Measurements from ENCODE around the gene RIPOR3.
"Not testable (repeated sequence)": the region's sequence is repeated elsewhere in the genome, so short reads cannot be mapped to it uniquely, and the experiment has no call there.

The RIPOR3 gene

DNA sequence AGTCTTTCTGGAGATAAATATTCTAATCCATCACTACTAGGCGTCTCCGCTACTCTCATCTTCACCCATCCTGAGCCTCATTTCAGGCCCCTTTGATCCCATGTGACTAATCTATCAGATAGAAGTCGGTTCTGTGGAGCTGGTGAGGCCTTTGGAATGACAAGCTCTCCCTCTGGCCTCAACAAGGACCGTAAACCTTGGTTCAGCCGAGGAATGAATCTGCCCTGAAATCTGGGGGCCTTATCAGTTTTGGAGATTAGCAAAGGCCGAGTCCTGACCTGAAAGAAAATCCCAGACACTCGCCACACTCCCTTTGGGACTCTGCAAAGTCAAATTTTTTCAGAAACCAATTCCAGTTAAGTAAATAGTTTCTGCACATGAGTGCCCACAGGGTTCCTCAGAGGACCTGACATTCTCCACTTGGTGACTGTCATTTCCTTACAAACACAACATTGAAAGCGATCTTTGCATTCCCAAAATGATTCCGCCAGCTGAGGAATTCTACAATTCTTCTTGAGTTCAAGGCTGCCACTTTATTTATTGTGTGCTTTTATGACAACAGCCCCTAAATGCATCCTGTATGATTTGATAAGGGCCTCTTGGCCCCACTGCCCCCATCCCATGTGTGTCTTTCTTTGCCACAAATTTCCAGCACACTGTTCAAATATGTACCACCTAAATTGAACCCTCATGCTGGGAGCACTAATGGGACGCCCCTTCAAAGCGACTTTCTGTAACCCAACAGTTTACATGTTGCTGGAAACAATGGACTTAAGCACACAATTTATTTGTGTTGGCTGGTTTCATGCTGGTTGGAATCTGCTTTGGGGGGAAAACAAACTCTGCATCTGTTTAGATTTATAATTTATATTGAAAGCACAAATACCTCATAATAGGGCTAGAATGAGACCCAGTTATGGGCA is 10.0 kb upstream of the RIPOR3 start:
- no peak for DNase-seq

DNA sequence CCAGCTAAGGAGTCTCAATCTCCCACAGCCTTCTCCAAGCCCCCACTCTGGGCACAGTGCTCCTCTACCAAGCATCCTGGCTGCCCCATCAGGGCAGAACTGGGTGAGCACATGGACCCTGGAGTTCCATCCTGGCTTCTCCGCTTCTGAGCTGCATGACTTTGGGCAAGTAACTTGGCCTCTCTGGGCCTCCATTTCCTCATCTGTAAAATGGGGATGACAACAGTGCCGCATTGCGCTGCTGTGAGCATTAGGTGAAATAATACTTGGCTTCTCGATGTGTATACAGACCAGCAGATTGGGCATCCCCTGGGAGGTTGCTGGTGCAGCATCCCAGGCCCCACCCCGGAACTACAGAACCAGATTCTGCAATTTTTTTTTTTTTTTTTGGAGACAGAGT is 8.3 kb upstream of the RIPOR3 start:
- DNase-seq: no peak

DNA sequence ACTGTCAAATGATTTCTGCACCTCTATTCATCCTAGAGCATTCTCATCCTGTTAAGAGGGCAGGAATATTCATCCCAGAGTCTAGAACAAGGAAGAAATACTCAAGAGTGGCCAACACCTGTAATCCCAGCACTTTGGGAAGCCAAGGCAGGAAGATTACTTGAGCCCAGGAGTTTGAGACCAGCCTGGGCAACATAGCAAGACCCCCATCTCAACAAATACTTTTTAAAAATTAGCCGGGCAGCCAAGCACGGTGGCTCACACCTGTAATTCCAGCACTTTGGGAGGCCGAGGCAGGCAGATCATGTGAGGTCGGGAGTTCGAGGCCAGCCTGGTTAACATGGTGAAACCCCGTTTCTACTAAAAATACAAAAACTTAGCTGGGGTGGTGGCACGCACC is 6.9 kb upstream of the RIPOR3 start:
- not testable (repeated sequence) for DNase-seq

GRCh38 chr20:50695135-50695872 is 4.0 kb upstream of the RIPOR3 start:
- DNase-seq: no peak

DNA sequence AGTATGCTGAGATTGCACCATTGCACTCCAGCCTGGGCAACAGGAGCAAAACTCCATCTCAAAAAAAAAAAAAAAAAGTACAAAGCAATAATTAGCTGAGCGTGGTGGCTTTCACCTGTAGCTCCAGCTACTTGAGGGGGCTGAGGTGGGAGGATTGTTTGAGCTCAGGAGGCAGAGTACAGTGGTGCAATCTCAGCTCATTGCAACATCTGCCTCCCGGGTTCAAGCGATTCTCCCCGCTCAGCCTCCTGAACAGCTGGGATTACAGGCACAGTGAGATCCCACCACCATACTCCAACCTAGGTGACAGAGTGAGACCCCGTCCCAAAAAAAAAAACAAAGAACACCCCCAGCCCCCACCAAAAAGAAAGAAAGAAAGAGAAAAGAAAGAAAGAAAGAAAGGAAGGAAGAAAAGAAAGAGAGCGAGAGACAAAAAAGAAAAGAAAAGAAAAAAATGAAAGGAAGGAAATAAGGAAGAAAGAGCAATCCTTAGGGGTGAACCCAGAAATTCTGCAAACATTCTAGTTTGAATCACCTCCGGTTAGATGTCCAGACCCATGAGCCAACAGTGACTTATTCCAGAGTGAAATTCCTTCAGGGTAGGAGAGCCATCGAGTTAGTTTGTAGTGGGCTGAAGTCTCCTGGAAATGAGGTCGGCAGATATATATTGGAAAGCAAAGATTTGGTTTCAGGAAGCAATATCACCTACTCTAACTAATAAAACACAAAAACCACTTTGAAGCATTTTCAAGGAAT is 3.2 kb upstream of the RIPOR3 start:
- no peak for DNase-seq

DNA sequence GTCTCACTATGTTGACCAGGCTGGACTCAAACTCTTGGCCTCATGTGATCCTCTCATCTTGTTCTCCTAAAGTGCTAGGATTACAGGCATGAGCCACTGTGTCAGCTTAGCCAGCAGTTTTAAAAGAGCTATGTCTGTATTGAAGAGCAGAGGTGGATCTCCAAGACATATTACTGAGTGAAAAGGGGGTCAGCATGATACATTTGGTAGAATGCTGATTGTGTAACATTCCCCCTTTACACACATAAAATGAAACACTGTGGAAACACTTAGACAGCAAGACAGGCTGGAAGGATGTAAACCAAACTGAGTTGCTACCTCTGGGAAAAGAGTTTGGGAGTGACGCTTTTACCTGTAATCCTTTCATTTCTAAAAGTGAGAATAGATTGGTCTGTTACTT is 1.7 kb upstream of the RIPOR3 start:
- no peak for DNase-seq

GRCh38 chr20:50692552-50692933 is 1.2 kb upstream of the RIPOR3 start:
- DNase-seq: no peak

GRCh38 chr20:50691573-50692551 is 520 bp upstream of the RIPOR3 start:
- no peak for DNase-seq

- no peak for DNase-seq
Measured at GRCh38 chr20:50689864-50690649, 1.3 kb downstream of the RIPOR3 start.

- no peak for DNase-seq
Measured at GRCh38 chr20:50688256-50688975, 2.9 kb downstream of the RIPOR3 start.

DNA sequence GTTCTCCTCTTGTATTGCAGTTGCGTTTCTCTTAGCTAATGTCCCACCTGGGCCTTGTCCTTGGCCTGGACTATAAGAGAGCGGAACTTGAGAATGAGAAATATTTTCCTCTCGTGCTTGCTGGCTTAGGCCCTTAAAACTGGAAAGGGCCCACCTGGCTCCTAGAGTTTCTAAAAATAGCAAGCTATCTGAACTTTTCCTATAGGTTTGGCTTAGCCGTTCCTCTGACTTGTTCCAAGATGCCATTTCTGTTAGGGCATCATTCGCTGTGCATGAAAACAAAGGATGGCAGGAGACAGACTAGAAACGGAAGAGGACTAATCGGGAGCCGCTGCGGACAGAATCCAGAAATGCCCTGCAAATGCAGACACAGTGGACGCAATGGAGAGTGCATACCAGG is 4.5 kb downstream of the RIPOR3 start:
- no peak for DNase-seq

GRCh38 chr20:50683570-50683969 is 7.8 kb downstream of the RIPOR3 start:
- no peak for DNase-seq

GRCh38 chr20:50682947-50683530 is 8.3 kb downstream of the RIPOR3 start:
- no peak for DNase-seq

GRCh38 chr20:50682065-50682464 is 9.3 kb downstream of the RIPOR3 start:
- DNase-seq: no peak

DNA sequence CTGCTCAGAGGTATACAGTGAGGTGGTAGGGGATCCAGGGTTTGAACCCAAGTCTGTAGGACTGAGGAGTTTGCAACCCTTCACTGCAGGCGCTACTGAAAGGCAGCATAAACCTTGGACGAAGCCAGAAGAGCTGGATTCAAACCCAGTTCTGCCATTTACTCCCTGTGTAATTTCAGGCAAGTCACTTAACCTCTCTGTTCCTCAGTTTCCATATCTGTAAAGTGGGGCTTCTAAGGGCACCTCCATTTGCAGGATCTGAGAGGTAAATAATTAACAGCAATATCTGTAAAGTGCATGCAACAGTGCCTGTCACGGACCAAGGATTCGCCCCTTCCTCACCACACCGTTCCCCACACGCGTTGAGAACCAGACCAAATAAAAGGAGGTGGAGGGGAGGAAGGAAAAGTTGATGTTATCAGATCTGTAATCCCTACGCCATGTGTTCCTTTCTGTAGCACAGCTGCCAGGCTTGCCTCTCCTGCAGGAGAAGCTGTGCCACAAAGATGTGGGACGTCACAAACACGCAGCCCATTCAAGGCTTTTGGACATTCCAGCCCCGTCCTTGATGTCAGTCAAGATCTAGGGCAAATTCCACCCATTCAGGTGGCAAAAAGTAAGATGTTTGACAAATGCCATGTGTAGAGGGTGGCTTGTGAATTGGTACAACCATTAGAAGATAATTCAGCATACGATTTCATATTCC is 9.8 kb downstream of the RIPOR3 start:
- no peak for DNase-seq

- no peak for DNase-seq
Measured at GRCh38 chr20:50680105-50680960, 11.0 kb downstream of the RIPOR3 start.

GRCh38 chr20:50679753-50680104 is 11.6 kb downstream of the RIPOR3 start:
- DNase-seq: no peak

GRCh38 chr20:50678169-50678898 is 13.0 kb downstream of the RIPOR3 start:
- DNase-seq: no peak
